ENCODE measurements around the gene PRKRIP1. TPM values are rescaled to one million over a fixed set of nuclear protein-coding genes. Genes with fewer than 3 reads are reported as not detected.

The PRKRIP1 gene
- total RNA-seq, 1 experiment from 2014 or later = 36.8 TPM

GRCh38 chr7:102429141-102429899 lies 33.2 kb downstream of the PRKRIP1 start:
- Mint-ChIP-seq H3K4me3 (ENCODE audit: unreplicated experiment) (no peak overlapping the region), H3K36me3 (ENCODE audit: insufficient read depth, unreplicated experiment) (peaks cover 23% of the 10 kb centered on the region), H3K27me3 (ENCODE audit: insufficient read depth, unreplicated experiment) (no peaks in the 10 kb centered on the region), H3K9me3 (ENCODE audit: unreplicated experiment) (no peaks in the 10 kb centered on the region), H3K4me1 (ENCODE audit: insufficient read depth, unreplicated experiment) (peaks cover 8% of the 10 kb centered on the region), H3K27ac (ENCODE audit: low read depth, unreplicated experiment) (no peak overlapping the region)
- no TSS peak for BruUV-seq (replicated peaks)
- POLR2A ChIA-PET = interaction anchor here (0.6 to 1.1 kb wide), 4 partner anchors 14 to 860 kb away, joined by 3 to 4 read pairs (median 4); no protein-coding TSS in a partner anchor
- CTCF ChIA-PET = interaction anchor here (0.6 kb wide), 1 partner anchor 1188 kb away, joined by 3 read pairs; no protein-coding TSS in a partner anchor
- no peak for TF ChIP-seq CTCF (IDR thresholded peaks at IDR 0.05; ENCODE audit: unreplicated experiment)
- no peak for DNase-seq (ENCODE audit: unreplicated experiment)
- intact Hi-C loops (cut with micrococcal nuclease) = no loop called here

GRCh38 chr7:102431617-102432298 lies 35.6 kb downstream of the PRKRIP1 start:
- CTCF ChIA-PET = no interaction called here

GRCh38 chr7:102432442-102433218 lies 36.5 kb downstream of the PRKRIP1 start:
- Mint-ChIP-seq H3K27me3 (ENCODE audit: insufficient read depth, unreplicated experiment) (no peaks in the 10 kb centered on the region), H3K36me3 (ENCODE audit: insufficient read depth, unreplicated experiment) (no peaks in the 10 kb centered on the region), H3K27ac (ENCODE audit: low read depth, unreplicated experiment) (no peak overlapping the region), H3K4me3 (ENCODE audit: unreplicated experiment) (peak overlapping the region; percentile 65), H3K9me3 (ENCODE audit: unreplicated experiment) (no peaks in the 10 kb centered on the region), H3K4me1 (ENCODE audit: insufficient read depth, unreplicated experiment) (peaks cover 12% of the 10 kb centered on the region)
- no TSS peak for BruUV-seq (replicated peaks)
- CTCF ChIA-PET = no interaction called here
- POLR2A ChIA-PET = no interaction called here
- intact Hi-C loops (cut with micrococcal nuclease) = no loop called here
- TF ChIP-seq CTCF (IDR thresholded peaks at IDR 0.05; ENCODE audit: unreplicated experiment) = no peak
- no peak for DNase-seq (ENCODE audit: unreplicated experiment)

More at GRCh38 chr7:102431617-102432298, 35.6 kb downstream of the PRKRIP1 start:
- TF ChIP-seq CTCF (IDR thresholded peaks at IDR 0.05; ENCODE audit: unreplicated experiment) = no peak
- no peak overlapping the region for H3K4me3 Mint-ChIP-seq (ENCODE audit: unreplicated experiment)
- DNase-seq (ENCODE audit: unreplicated experiment) = no peak
- intact Hi-C loops (cut with micrococcal nuclease) = no loop called here
- H3K9me3 Mint-ChIP-seq (ENCODE audit: unreplicated experiment) = no peaks in the 10 kb centered on the region
- H3K4me1 Mint-ChIP-seq (ENCODE audit: insufficient read depth, unreplicated experiment) = peaks cover 12% of the 10 kb centered on the region
- POLR2A ChIA-PET = no interaction called here
- BruUV-seq (replicated peaks) = no TSS peak
- no peaks in the 10 kb centered on the region for H3K27me3 Mint-ChIP-seq (ENCODE audit: insufficient read depth, unreplicated experiment)
- peaks cover 2% of the 10 kb centered on the region for H3K36me3 Mint-ChIP-seq (ENCODE audit: insufficient read depth, unreplicated experiment)
- no peak overlapping the region for H3K27ac Mint-ChIP-seq (ENCODE audit: low read depth, unreplicated experiment)
